HFF-Myc (cell line): ENCODE data around the gene TES.

Experiments used
- DNase-seq: peaks from one replicate; pipeline ENCODE4 v3.0.0-alpha.2; 2011; ENCODE audit warnings: low read depth; ENCODE audit errors: extremely low read depth
- H3K4me3 ChIP-seq: replicated peaks from 2 replicates; pipeline ENCODE4 v1.5.1; 2011; ENCODE audit warnings: low read depth, mild to moderate bottlenecking, control low read depth, low read length
- CTCF ChIP-seq: IDR thresholded peaks from 2 replicates; pipeline ENCODE4 v1.5.1; 2012; ENCODE audit warnings: mild to moderate bottlenecking, low read depth, low read length, control low read depth; ENCODE audit errors: missing control alignments

TES gene

GRCh38 chr7:116259156-116259870, 49.0 kb downstream of the TES start:
- H3K4me3 ChIP-seq: no peak overlapping the region
- no peak for TF ChIP-seq CTCF
- DNase-seq: no peak

GRCh38 chr7:116259871-116260440, 49.6 kb downstream of the TES start:
- TF ChIP-seq CTCF: no peak
- H3K4me3 ChIP-seq: no peak overlapping the region
- peak; percentile 56 for DNase-seq

- no peak overlapping the region for H3K4me3 ChIP-seq
- DNase-seq: no peak
- no peak for TF ChIP-seq CTCF
These were observed 51.6 kb downstream of the TES start for GRCh38 chr7:116261904-116262303.

GRCh38 chr7:116265881-116266280, 55.5 kb downstream of the TES start:
- no peak overlapping the region for H3K4me3 ChIP-seq
- TF ChIP-seq CTCF: no peak
- no peak for DNase-seq

GRCh38 chr7:116269466-116269865, 59.1 kb downstream of the TES start:
- H3K4me3 ChIP-seq: no peak overlapping the region
- no peak for DNase-seq
- no peak for TF ChIP-seq CTCF

- TF ChIP-seq CTCF: no peak
- no peak for DNase-seq
- H3K4me3 ChIP-seq: no peak overlapping the region
These were observed 61.0 kb downstream of the TES start for GRCh38 chr7:116271161-116271913.
